K562 (cell line): ENCODE data around the gene NT5C. TPM values are rescaled to one million over a fixed set of nuclear protein-coding genes. Genes with fewer than 3 reads are reported as not detected.

Source experiments
- AFF1 ChIP-seq, 2 experiments: fragments of 450-650 bp; IDR thresholded peaks; 2 replicates each; pipeline ENCODE4 v1.6.1; 2018; ENCODE audit warnings: mild to moderate bottlenecking in 2 of 2, low read depth in 1 of 2; ENCODE audit not compliant: partially characterized antibody in 2 of 2
- BRD9 ChIP-seq: fragments of 450-650 bp; IDR thresholded peaks from 2 replicates; pipeline ENCODE4 v1.6.1; 2018; ENCODE audit warnings: low read depth; ENCODE audit not compliant: partially characterized antibody
- HDGF ChIP-seq: fragments of 450-650 bp; IDR thresholded peaks from 2 replicates; pipeline ENCODE4 v1.6.1; 2016
- KAT7 ChIP-seq: sonication (generic); formaldehyde crosslinking; IDR thresholded peaks from 2 replicates; pipeline ENCODE4 v1.8.0; 2022; ENCODE audit warnings: missing genetic modification reagents, mild to moderate bottlenecking, borderline replicate concordance
- MAFK ChIP-seq: IDR thresholded peaks from 2 replicates; pipeline ENCODE4 v1.6.1; 2011; ENCODE audit warnings: low read length, improper control_type of control experiment
- MYC ChIP-seq, 2 experiments: fragments of 250-450 bp in 1 of 2; sonication (Bioruptor Pico) in 1 of 2; IDR thresholded peaks; 2 replicates each; pipeline versions ENCODE4 v1.5.1 to v1.6.1; 2012 to 2021; ENCODE audit warnings: low read depth in 2 of 2, borderline replicate concordance in 1 of 2, improper control_type of control experiment in 1 of 2, low read length in 1 of 2, mild to moderate bottlenecking in 1 of 2, moderate library complexity in 1 of 2
- RBM34 ChIP-seq: fragments of 200-400 bp; formaldehyde crosslinking; IDR thresholded peaks from 2 replicates; pipeline ENCODE4 v1.6.1; 2018; ENCODE audit warnings: low read length, borderline replicate concordance; ENCODE audit not compliant: insufficient read depth
- ZNF133 ChIP-seq: fragments of 250-450 bp; sonication (Bioruptor Pico); IDR thresholded peaks from 2 replicates; pipeline ENCODE4 v1.4.0; 2020; ENCODE audit warnings: mild to moderate bottlenecking
- ZNF232 ChIP-seq: sonication (generic); formaldehyde crosslinking; IDR thresholded peaks from 2 replicates; pipeline ENCODE4 v1.8.0; 2022; ENCODE audit warnings: mild to moderate bottlenecking, missing genetic modification reagents
- ZNF592 ChIP-seq: fragments of 450-650 bp; IDR thresholded peaks from 2 replicates; pipeline ENCODE4 v1.6.1; 2017; ENCODE audit warnings: antibody characterized with exemption, mild to moderate bottlenecking
- ZNF707 ChIP-seq: fragments of 250-450 bp; sonication (Bioruptor Pico); conservative IDR thresholded peaks from 2 replicates; pipeline ENCODE4 v1.8.0; 2022; ENCODE audit warnings: inconsistent platforms, mild to moderate bottlenecking, moderate library complexity
- polyA plus RNA-seq, 8 experiments: library from polyadenylated mRNA; depleted of rRNA in 4 of 8; stranded (reverse) in 5 of 8; unstranded in 3 of 8; fragments of >200 nt; fragmentation: Nextera tagmentation in 2 of 8; fragmentation: Illumina TruSeq in 1 of 8; extraction: Ambion mirVana in 2 of 8; extraction: Trizol in 1 of 8; gene quantifications; 2 replicates each; pipeline versions ENCODE4 v1.2.1 to v1.2.3, GENCODE V29; 2011 to 2014; ENCODE audit warnings: inconsistent platforms in 1 of 8, missing spikeins in 1 of 8
- total RNA-seq, 7 experiments: library from RNA; depleted of rRNA in 6 of 7; stranded (reverse); fragments of >200 nt in 6 of 7; fragmentation: Illumina TruSeq in 2 of 7; extraction: Trizol in 2 of 7; gene quantifications; 2 replicates each; pipeline versions ENCODE4 v1.2.1 to v1.2.3, GENCODE V29; 2011 to 2021; ENCODE audit warnings: low replicate concordance in 1 of 7
- TF ChIP-seq, protein P1 (sequence below): sonication (generic); formaldehyde crosslinking; IDR thresholded peaks from 2 replicates; pipeline ENCODE4 v1.4.0; 2020; ENCODE audit warnings: mild to moderate bottlenecking, missing genetic modification reagents
- TF ChIP-seq, protein P2 (sequence below), 2 experiments: IDR thresholded peaks; 2 replicates each; pipeline ENCODE4 v1.6.1; 2012; ENCODE audit warnings: improper control_type of control experiment in 2 of 2, low read depth in 2 of 2, low read length in 2 of 2, borderline replicate concordance in 1 of 2

Gene NT5C
- total and polyA plus RNA-seq, 9 of the 15 experiments (the other 6 are each of a cell fraction or from before 2014, with no cell fraction given) = 2.9 to 205 (median 45.0) TPM

GRCh38 chr17:75113798-75114551 is 17.6 kb downstream of the NT5C start (continued):
- TF ChIP-seq AFF1 (IDR thresholded peaks at IDR 0.05; ENCODE audit: low read depth in 1 of 2, partially characterized antibody in 2 of 2) (peak in 1 of 2 experiments; percentile 51), ZNF592 (peak; percentile 87), ZNF707 (CRISPR knock-in tag) (no peak), KAT7 (CRISPR knock-in tag) (no peak), HDGF (0 out of 2 replicates have a peak, but pooled peaks have one; percentile 61), ZNF232 (CRISPR knock-in tag) (no peak), ZNF133 (CRISPR knock-in tag) (no peak), RBM34 (no peak), BRD9 (peak; percentile 85), MYC (IDR thresholded peaks at IDR 0.05; ENCODE audit: low read depth, low read length) (0 out of 2 replicates have a peak, but pooled peaks have one; percentile 37), MYC (CRISPR knock-in tag; IDR thresholded peaks at IDR 0.05; ENCODE audit: borderline replicate concordance, low read depth) (no peak), MAFK (no peak)
- TF ChIP-seq, protein P1, sequence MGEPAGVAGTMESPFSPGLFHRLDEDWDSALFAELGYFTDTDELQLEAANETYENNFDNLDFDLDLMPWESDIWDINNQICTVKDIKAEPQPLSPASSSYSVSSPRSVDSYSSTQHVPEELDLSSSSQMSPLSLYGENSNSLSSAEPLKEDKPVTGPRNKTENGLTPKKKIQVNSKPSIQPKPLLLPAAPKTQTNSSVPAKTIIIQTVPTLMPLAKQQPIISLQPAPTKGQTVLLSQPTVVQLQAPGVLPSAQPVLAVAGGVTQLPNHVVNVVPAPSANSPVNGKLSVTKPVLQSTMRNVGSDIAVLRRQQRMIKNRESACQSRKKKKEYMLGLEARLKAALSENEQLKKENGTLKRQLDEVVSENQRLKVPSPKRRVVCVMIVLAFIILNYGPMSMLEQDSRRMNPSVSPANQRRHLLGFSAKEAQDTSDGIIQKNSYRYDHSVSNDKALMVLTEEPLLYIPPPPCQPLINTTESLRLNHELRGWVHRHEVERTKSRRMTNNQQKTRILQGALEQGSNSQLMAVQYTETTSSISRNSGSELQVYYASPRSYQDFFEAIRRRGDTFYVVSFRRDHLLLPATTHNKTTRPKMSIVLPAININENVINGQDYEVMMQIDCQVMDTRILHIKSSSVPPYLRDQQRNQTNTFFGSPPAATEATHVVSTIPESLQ (CRISPR knock-in tag) = no peak
- TF ChIP-seq, protein P2, sequence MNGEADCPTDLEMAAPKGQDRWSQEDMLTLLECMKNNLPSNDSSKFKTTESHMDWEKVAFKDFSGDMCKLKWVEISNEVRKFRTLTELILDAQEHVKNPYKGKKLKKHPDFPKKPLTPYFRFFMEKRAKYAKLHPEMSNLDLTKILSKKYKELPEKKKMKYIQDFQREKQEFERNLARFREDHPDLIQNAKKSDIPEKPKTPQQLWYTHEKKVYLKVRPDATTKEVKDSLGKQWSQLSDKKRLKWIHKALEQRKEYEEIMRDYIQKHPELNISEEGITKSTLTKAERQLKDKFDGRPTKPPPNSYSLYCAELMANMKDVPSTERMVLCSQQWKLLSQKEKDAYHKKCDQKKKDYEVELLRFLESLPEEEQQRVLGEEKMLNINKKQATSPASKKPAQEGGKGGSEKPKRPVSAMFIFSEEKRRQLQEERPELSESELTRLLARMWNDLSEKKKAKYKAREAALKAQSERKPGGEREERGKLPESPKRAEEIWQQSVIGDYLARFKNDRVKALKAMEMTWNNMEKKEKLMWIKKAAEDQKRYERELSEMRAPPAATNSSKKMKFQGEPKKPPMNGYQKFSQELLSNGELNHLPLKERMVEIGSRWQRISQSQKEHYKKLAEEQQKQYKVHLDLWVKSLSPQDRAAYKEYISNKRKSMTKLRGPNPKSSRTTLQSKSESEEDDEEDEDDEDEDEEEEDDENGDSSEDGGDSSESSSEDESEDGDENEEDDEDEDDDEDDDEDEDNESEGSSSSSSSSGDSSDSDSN (IDR thresholded peaks at IDR 0.05; ENCODE audit: borderline replicate concordance in 1 of 2, low read depth in 2 of 2, low read length in 2 of 2) = 0 out of 4 replicates have a peak, but pooled peaks of 1 of the 2 experiments have one; percentile 20
